Lower leg skin (tissue), 3 donors: Measurements from ENCODE around the gene NUPR1.

Experiments used
- CTCF ChIP-seq, 3 donors: fragments of 450-650 bp; IDR thresholded peaks; one replicate each; pipeline ENCODE4 v1.5.1; 2016; ENCODE audit warnings: antibody characterized with exemption in 3 of 3, mild to moderate bottlenecking in 3 of 3, moderate library complexity in 2 of 3
- POLR2A ChIP-seq, 2 donors: fragments of 450-650 bp; IDR thresholded peaks; one replicate each; pipeline ENCODE4 v1.6.1; 2016 to 2017; ENCODE audit warnings: antibody characterized with exemption in 2 of 2, mild to moderate bottlenecking in 1 of 2, moderate library complexity in 1 of 2

- TF ChIP-seq POLR2A (IDR thresholded peaks at IDR 0.05) (no peak), CTCF (IDR thresholded peaks at IDR 0.05) (no peak)
Observed at GRCh38 chr16:28503470-28504259, 35.1 kb downstream of the NUPR1 start.
